SIG-M5 (cell line): ENCODE data around the gene LYVE1.

Experiments used
- DNase-seq: peaks from one replicate; lab custom pipeline; 2025; lab: John Stamatoyannopoulos, UW

Gene LYVE1

DNA sequence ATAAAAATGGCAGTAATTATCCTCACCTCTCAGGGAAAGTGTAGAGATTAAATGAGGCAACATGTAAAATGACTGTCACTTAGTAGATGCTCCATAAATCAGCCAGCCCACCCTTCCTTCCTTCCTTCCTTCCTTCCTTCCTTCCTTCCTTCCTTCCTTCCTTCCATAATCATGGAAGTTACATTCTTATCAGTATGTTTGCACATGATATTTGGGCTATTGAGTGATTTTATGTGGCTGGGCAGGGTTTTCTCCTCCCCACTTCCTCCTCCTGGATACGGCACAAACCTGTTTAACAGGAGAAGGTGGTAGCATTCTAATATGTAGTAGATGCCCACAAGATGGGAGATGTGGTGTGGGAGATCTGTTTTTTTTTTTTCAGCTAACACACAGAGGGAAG, 11.9 kb downstream of the LYVE1 start:
- no peak for DNase-seq

DNA sequence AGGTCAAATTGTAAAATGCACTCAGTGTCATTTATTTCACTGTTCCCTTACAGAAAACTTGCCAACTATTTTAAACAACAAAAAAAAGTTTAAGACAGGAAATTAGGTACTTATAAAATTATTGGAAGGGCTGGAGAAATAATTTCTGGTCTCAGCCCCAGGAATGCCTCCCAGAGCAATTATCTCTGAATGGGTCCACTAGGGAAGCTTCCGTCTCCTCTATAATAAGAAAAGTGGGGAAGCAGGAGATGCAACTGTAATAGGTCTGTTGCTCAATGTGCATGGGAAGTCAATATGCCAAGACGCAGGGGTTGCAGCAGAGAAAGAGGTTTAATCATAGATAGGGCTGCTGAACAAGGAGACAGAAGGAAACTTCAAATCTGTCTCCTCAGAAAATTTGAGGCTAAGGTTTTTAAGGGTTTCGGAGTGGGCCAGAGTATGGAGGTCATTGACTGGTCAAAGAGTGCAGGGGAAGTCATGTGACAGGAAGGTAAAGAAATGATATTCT, 16.6 kb downstream of the LYVE1 start:
- DNase-seq = no peak

DNA sequence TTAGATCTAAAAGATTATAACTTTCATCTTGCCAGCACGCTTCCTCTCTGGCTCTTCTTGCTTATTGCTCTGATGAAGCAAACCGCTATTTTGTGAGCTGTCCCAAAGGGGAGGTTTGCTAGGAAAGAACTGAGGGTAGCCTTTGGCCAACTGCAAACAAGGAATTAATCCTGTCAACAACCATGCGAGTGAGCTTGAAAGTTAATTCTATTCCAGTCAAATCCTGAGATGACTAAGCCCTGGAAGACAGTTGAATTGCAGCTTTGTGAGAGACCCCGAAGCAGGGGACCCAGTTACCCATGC, 17.2 kb downstream of the LYVE1 start:
- no peak for DNase-seq

DNA sequence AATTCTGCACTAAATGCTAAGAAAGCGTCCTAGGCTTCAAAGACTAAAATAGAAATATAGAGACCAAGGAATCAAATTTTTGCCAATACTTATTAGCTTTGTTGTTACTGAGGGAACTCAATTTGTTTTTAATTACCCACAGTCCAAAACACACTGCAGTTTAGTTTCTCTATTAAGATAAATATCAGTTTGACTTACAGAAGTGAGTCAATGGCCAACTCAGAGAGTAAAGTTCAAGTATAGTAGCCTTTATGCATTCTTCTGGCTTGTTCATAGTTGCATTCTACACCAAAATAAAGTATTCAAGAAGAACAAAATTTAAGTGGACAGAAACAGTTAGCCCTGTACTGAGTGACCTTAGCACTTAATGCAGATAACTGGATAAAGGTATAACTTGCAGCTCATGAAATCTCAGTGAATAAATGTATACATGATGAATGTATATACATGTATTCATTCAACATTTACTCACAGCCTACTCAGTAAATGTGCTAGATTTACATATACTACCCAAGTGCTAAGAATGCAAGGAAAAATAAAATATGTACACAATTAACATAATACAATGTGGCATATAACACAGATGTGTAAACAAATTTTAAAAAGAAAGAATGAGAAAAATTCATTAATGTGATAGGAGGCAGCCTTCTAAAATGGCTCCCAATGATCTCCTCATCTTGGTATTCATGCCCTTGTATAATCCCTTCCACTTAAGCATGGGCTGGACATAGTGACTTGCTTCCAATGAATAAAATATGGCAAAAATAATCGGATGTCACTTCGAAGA, 17.8 kb downstream of the LYVE1 start:
- DNase-seq = no peak

DNA sequence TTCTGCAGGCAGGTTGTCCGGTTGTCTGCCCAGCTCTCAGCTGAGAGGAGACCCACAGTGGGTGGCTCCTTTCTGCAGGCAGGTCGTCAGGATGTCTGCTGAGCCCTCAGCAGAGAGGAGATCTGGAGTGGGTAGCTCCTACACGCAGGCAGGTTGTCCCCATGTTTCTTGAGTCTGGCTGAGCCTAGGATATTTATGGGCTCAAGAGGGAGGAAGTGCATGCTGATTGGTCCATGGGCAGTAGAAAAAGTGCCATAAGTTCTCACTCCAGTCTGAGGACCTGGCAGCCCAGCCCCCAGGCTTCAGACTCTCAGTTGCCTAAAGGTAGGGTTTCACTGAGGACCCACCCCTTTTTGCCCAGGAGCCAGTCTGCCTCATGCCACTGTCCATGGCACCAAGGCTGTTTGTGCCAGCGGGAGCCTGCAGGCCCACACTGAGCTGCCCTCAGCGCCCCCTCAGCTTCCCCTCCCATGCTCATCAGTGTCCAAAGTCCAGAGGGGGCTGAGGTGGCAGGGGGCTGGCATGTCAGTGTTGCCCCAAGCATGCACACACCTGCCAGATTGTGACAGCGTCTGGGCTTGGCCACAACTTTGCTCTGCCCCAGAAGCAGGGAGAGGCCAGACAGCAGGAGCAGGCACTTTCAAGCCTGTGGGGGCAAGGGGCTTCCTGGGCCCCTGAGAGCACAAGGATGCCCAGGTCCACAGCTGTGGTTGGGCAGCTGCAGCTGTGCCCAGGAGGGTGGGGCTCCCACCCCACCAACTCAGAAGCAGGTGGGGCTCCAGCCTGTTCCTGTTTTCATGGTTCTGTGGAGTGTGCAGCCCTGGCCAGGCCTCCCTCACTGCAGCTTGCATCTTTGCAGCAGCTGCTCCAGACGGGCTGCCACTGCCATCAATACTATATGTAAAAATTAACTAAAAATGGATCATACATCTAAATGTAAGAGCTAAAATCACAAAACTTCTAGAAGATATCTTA, 23.7 kb downstream of the LYVE1 start:
- no peak for DNase-seq

DNA sequence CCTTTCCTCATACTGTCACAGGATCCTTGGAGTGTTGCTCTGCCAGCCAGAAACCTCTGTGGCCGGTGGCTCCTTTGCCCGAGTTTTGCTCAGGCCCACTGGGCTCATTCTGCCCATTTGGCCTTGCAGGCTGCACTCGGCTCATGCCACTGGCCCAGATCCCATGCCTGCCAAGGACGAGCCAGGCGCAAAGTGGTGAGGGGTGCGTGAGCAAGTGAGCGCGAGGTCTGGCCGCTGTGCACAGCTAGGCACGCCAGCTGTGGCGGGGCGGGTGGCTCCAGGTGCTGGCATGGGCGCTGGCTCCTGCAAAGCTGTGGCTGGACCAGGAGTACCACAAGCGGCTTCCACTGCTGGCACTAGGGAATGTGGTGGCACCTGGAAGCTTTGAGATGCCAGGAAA, 24.7 kb downstream of the LYVE1 start:
- DNase-seq = no peak

DNA sequence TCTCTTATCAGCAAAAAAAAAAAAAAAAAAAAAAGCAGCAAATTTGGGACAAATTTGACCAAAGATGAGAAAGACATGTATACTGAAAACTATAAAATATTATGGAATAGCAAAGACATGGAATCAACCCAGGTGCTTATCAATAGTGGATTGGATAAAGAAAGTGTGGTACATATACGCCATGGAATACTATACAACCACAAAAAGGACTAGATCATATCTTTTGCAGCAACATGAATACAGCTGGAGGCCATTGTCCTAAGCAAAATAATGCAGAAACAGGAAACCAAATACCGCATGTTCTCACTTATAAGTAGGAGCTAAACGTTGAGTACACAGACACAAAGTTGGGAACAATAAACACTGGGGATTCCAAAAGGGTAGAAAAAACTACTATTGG, 25.7 kb downstream of the LYVE1 start:
- no peak for DNase-seq

DNA sequence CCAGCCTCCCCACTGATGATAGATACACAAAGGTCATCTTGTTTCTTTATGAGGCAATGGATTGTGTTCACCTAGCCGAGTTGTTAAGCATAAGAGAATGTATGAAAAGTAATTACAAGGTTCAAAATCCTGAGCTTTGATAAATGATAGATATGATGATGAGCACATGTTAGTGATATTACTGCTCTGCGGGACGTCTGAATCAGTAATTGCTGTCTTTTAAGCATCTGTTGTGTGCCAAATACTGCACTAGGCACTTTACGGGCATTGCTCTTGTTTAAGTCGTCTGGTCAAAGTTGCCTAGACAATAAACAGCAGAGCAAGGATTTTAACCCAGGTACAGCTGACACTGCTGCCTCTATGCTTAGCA, 26.9 kb downstream of the LYVE1 start:
- no peak for DNase-seq

DNA sequence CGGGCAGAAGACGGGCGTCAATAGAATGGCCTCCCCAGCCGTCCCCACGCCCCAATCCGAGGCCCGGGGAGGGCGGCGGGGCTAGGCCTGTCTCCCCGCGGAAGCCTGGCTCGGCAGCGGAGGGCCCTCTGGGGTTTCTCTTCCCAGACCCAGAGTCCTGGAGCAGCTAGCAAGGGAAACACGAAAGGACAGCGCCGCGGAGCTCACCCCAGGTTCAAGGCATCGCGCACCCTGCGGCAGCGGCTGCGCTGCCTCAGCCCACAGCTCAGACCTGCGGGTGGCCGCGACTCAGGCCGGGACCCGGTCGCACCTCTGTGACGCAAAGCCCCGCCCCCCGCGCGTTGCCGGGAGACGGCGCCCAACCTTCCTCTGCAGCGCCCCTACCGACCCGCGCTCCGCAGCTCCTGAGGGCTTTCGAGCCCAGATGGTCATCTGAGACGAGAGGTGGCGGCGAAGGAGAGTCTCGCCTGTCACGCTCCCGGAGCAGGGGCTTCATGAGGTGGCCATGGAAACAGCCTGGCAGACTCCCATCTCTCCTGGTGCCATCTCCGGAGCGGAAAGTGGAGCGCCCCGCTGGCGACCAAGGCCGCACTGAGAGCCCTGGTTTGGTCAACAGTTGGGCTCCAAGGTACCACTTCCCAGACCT, 27.4 kb downstream of the LYVE1 start, which contains the start of gene RNF141:
RNF141 (minus strand) TSS at position 273 of the 646 bp plus-strand sequence. CDS start 7,029 bp downstream, outside the sequence.
- no peak for DNase-seq

DNA sequence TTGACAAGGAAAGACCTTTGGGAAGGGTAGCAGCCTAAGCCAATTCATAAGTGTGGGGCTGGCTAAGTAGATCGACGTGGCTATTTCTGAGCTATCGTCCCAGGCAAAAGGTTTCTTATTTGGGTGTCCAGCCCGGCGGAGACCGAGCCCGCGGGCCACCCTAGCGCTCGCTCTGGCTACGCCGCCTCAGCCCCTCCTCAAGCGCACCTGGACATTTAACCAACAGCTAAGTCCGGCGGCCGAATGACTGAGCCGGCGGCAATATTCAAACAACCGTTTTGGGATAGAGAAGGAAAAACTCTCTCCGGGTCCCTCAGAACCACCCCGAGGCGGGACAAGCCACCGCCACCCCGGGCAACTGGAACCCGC, 27.9 kb downstream of the LYVE1 start:
- no peak for DNase-seq

DNA sequence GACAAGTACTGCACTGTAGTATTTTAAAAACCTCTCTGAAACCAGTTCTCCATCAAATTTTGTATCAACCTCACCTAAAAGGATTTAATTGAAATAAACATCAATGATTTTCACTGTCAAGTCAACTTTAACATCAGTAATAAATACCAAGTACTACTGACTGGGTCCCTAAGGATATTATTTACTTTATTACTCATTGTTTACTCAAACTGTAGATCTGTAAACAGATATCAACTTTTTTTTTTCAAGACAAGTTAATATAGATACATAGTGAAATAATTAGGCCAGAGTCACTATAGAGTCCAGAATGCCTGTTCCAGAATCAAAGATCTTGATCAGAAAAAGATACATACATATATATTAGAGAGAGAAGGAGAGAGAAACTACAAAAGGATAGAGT, 29.1 kb downstream of the LYVE1 start:
- DNase-seq = no peak

DNA sequence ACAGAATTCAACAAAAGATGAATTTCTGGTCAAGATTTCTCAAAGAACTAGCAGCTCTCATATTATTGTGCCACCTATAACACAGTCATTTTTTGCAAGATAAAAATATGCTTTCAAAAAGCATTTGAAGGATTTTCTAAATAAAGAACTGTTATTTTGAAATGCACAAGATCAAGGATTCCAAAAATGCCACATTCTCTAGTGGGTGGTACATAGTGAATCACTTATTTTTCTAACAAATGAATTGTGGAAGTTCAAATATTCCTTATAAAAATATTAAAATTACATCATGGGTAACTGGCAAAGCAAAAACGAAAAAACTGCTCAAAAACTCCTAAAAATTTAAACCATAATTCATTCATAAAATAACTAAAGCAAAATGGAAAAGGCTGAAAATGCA, 29.5 kb downstream of the LYVE1 start:
- DNase-seq = no peak

DNA sequence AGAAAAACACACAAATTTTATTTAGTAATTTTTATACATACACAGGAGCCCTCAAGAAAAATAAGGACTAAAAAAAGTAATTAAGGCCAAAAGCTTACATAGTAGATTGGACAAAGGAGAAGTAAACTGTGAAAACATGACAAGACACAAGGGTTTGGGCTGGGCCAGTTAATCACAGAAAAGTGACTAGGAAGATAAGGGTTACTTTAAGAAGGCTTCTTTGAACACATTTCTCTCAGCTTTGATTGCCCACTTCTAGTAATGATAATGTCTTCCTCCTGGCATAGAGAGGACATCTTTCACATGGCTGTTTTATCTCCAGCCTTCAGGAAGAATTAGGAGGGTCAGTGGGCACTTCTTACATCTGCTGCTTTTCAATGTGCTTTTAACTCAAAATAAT, 30.9 kb downstream of the LYVE1 start:
- DNase-seq = no peak

DNA sequence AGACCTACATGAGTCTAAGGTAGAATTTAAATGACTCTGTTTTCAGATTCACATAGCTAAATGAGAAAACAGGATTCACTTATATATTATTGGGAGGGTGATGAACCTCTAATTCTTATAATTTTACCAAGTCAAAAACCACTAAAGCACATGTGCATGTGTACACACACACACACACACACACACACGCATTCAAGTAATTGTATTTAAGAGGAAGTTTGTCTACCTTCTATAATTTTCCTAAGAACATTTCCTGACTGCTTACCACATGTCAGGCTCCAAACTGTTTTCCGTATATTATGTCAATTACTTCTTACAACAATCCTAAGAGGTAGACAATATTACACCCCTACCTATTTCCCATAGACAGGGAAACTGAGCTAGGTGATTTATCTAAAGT, 34.1 kb downstream of the LYVE1 start:
- no peak for DNase-seq

DNA sequence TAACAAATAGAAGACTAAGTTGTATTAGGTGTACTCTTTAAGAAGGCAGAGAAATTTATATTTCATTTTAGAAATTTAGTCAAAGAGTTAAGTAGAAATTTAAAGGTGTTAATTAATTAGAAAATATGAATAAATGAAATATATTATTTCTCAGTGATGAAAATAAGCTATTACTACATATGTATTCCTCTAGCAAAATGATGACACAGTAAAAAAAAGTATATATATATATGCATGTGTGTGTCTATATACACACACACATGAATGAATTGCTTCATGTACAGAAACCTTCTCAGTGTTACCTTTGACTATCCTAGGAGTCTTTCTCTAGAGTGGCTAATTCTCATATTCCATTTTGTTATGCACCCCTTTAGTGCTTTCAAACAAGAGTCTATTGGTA, 35.1 kb downstream of the LYVE1 start:
- DNase-seq = no peak

DNA sequence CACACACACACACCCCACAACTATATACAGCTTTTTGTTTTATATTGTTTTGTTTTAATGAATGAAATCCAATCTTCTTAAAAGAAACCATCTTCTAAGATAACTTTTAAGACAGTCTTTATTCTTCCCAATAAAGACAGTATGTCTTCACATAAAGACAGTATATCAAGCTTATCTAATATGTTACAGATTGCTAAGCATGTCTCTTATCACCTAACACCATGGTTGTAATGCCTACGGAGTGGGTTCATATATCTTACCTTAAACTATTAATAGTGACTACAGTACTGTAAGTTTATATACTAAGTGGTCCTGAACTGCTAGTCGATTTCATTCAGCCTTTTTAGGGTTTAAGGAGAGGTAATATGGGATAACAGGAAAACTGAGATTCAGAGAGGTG, 35.9 kb downstream of the LYVE1 start:
- no peak for DNase-seq

DNA sequence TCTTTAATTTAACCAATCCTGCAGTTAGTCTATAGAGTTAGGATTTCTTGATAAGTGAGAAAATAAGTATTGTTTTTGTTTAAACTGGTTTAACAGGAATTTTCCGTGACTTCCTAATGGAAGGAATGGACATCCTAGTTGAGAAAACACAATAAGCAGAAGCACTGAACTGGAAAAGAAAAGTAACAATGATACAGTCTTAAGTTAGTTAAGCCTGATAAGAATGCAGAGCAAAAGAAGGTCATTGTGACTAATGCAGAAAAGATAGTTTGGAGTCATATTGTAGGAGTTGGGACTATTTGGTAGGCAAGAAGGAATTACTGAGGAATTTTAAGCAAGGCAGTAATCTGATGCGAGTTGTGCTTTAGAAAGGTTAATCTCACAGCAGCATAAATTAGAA, 39.2 kb downstream of the LYVE1 start:
- no peak for DNase-seq

DNA sequence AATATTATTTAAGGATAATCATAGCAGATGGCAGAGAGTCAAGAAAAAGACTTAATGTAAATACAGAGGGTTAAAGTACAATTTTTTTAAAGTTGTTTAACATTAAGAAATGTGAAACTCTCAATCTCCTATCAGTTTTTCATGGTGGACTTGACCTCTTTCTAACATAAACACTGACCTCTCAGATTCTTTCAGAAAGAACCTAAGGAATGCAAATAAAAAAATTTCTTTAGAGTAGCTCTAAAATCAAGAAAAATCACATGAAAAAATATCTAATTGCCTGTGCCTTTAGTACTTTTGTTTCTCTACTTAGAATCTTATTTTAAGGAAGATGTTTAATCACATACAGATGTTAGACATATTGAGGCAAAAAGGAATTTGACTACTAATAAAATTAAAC, 40.3 kb downstream of the LYVE1 start:
- no peak for DNase-seq

DNA sequence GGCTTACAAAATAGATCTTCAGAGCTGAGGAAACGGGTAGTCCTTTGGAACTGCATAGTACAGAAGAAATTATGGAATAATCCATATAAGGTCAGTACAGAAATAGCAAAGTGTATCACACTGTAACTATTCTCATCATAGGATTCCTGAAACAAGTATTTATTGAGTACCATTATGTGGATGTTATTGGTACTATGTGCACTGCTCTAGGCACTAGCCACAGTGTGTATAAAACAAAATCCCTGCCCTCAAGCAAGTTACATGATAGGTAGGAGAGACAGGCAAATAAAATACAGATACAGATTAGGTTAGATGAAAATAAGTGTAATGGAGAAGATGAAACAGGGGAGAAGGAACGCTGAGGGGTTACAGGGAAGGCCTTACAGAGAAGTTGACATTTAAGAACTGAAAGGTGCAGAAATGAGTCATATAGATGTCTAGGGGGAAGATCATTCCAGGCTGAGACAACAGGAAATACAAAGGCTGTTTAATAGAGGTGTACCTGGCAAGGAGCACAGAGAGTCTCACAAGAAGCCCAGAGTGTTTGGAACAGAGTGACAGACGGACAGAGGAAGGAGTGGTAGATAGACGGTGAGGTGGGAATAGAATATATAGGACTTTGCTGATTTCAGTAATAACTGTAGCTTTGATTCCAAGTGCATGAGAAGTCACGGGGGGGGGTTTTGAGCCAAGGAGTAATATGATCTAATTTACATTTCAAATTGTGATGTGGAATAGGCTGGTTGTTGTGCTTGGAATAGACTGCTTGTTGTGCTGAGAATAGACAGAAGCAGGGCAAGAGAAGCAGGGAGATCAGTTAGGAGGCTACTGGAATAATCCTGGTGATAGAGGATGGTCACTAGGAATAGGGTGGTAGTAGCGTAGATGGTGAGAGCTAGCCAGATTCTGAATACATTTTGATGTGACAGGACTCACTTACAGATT, 41.2 kb downstream of the LYVE1 start:
- DNase-seq = no peak

DNA sequence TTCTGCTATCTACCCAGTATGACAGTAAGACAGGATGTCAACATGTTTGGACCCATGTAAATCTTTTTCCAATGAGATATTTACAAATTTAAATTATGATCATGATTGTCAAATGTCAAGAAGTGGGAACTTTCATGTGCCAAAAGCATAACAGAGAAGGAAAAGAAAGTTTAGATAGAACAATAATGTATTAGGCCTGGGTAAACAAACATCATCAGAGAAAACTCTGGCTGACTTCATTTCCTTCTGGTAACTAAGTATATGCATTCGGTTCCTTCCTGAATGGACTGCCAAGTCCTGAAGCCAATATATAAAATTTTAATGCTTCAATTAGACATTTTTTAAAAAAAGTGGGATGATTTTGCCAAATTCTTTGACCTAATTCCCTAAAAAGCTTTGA, 44.0 kb downstream of the LYVE1 start:
- DNase-seq = no peak

DNA sequence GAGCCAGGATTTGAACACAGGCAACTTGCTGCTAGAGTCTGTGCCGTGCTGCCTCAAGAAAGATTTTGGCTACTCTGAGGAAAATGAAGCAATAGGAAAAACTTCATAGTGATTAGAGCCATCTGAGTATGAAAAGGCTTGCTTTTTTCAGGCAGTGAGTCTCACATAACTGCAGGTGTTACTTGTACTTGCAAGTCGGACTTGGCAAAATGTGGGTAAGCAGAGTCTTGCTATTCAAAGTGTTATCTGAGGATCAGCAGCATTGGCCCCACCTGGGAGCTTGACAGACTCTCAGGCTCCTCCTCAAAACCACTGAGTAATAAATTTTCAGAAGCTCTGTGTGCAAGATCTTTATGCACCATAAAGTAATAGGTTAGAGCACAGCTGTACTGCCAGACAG, 45.5 kb downstream of the LYVE1 start:
- no peak for DNase-seq

DNA sequence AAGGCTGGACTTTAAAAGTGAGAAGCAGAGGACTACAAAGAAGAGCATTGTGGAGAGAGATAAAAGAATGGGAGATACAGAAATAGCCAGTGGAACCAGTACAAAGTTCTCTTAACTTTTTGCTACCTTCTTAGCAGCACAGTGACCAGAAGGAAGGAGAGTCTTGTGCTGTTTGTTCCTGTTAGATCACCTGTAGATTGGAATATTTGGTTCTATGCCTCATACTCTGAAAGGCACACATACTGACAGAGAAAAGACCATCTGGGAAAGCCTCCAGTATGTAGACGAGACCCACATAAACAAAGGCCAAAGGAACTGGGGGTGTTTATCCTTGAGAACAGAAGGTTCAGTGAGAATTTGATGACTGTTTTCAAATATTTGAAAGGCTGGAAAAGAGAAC, 46.2 kb downstream of the LYVE1 start:
- no peak for DNase-seq
